Suprapubic skin (tissue), 4 donors: ENCODE data around the gene ABHD18. TPM values are rescaled to one million over a fixed set of nuclear protein-coding genes. Genes with fewer than 3 reads are reported as not detected.
A peak's percentile ranks its signal among the peaks of the same experiment; 100 is the strongest.
"Not testable (repeated sequence)": the region's sequence is repeated elsewhere in the genome, so short reads cannot be mapped to it uniquely, and the experiment has no call there.

Experiments used
- DNase-seq, 2 donors: peaks; one replicate each; pipeline ENCODE4 v3.0.0-alpha.2; 2019; ENCODE audit warnings: low spot score in 2 of 2
- H3K27ac ChIP-seq: fragments of 200-600 bp; sonication (generic); one replicate; pipeline ENCODE4 v1.5.1; 2019
- H3K27me3 ChIP-seq: fragments of 200-600 bp; sonication (generic); one replicate; pipeline ENCODE4 v1.5.1; 2019
- H3K36me3 ChIP-seq: fragments of 200-600 bp; sonication (generic); one replicate; pipeline ENCODE4 v1.5.1; 2019
- H3K4me1 ChIP-seq: fragments of 200-600 bp; sonication (generic); one replicate; pipeline ENCODE4 v1.5.1; 2019
- H3K4me3 ChIP-seq: fragments of 200-600 bp; sonication (generic); one replicate; pipeline ENCODE4 v1.5.1; 2019; ENCODE audit warnings: mild to moderate bottlenecking
- H3K9me3 ChIP-seq: fragments of 200-600 bp; sonication (generic); one replicate; pipeline ENCODE4 v1.5.1; 2019
- CTCF ChIP-seq, 2 donors: fragments of 200-600 bp in 1 of 2; fragments of 450-650 bp in 1 of 2; sonication (generic) in 1 of 2; IDR thresholded peaks; one replicate each; pipeline ENCODE4 v1.5.1; 2016 to 2019; ENCODE audit warnings: antibody characterized with exemption in 2 of 2, mild to moderate bottlenecking in 1 of 2, moderate library complexity in 1 of 2
- EP300 ChIP-seq: sonication (generic); formaldehyde crosslinking; IDR thresholded peaks from one replicate; pipeline ENCODE4 v1.6.1; 2017; ENCODE audit warnings: antibody characterized with exemption
- POLR2A ChIP-seq, 2 donors: fragments of 450-650 bp; IDR thresholded peaks; one replicate each; pipeline ENCODE4 v1.6.1; 2017; ENCODE audit warnings: antibody characterized with exemption in 2 of 2, mild to moderate bottlenecking in 2 of 2, moderate library complexity in 2 of 2
- POLR2AphosphoS5 ChIP-seq, 3 donors: sonication (generic); formaldehyde crosslinking; IDR thresholded peaks; one replicate each; pipeline ENCODE4 v1.6.1; 2017; ENCODE audit warnings: antibody characterized with exemption in 3 of 3
- WGBS: methylation state at CpG from one replicate; pipeline ENCODE4 v1.1.5; 2018; 5-methylcytosine and 5-hydroxymethylcytosine counted together
- total RNA-seq, 4 donors: library from RNA; depleted of rRNA; stranded (reverse); fragments of >200 nt; gene quantifications; one replicate each; pipeline ENCODE4 v1.1.0, GENCODE V29; 2016

The ABHD18 gene
- total RNA-seq, 4 donors from 2014 or later = 5.5 to 17.8 (median 10.3) TPM

DNA sequence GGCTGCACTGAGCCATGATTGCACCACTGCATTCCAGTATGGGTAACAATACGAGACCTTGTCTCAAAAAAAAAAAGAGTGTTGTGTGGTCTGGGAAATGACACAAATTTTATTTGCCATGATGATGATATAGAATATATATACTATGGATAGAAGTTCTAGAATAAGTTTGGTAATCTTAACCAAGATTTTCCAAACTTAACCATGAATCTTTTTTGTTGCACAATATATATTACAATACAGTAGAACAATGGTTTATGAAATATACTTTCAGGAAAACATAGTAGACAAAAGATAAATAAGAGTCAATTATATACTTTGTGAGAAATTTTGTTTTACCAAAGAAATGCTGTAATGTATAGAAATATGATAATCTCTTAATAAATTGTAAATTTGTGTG, 35.0 kb upstream of the ABHD18 start:
- Histone ChIP-seq H3K27me3 (no peaks in the 10 kb centered on the region), H3K4me3 (no peak overlapping the region), H3K36me3 (peaks cover 31% of the 10 kb centered on the region), H3K27ac (no peak overlapping the region), H3K4me1 (no peaks in the 10 kb centered on the region), H3K9me3 (no peaks in the 10 kb centered on the region)
- TF ChIP-seq CTCF (IDR thresholded peaks at IDR 0.05) (no peak), POLR2A (IDR thresholded peaks at IDR 0.05) (no peak), EP300 (no peak), POLR2AphosphoS5 (IDR thresholded peaks at IDR 0.05) (no peak)
- no peak for DNase-seq
- WGBS = 100% methylated on average over 1 of the region's 1 CpG

- 96% methylated on average over 6 of the region's 6 CpGs for WGBS
- not testable (repeated sequence) for H3K4me1 ChIP-seq, DNase-seq, H3K9me3 ChIP-seq, H3K4me3 ChIP-seq, H3K27me3 ChIP-seq, H3K27ac ChIP-seq
- peaks cover 26% of the 10 kb centered on the region for H3K36me3 ChIP-seq
Observed at GRCh38 chr4:127931836-127932235, 33.4 kb upstream of the ABHD18 start.

DNA sequence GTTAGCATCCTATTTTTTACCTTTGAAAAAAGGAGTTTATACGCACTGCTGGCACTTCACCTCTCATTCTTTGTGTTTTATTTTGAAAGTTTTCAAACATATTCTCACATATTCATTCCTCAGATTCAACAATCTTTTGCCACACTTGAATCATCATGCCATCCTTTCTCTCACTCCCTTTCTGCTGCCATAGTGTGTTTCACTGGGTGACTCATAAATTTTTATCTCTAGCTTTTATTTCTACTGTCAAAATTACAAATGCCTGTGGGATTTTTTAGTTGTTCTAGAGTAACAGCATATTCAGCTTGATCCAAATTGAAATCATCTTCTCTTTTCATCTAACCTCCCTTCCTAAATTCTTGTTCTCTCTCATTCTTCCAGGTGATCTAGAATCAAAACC, 28.2 kb upstream of the ABHD18 start:
- TF ChIP-seq POLR2A (IDR thresholded peaks at IDR 0.05) (no peak), CTCF (IDR thresholded peaks at IDR 0.05) (no peak), EP300 (no peak), POLR2AphosphoS5 (IDR thresholded peaks at IDR 0.05) (no peak)

GRCh38 chr4:127957105-127957504, 8.1 kb upstream of the ABHD18 start:
- no peak for DNase-seq
- Histone ChIP-seq H3K36me3 (peaks cover 22% of the 10 kb centered on the region), H3K9me3 (no peaks in the 10 kb centered on the region), H3K27me3 (no peaks in the 10 kb centered on the region), H3K4me1 (no peaks in the 10 kb centered on the region), H3K4me3 (no peak overlapping the region), H3K27ac (no peak overlapping the region)
- TF ChIP-seq EP300 (no peak), POLR2A (IDR thresholded peaks at IDR 0.05) (no peak), POLR2AphosphoS5 (IDR thresholded peaks at IDR 0.05) (no peak), CTCF (IDR thresholded peaks at IDR 0.05) (no peak)
- 95% methylated on average over 2 of the region's 2 CpGs for WGBS

More for the DNA sequence above, 28.2 kb upstream of the ABHD18 start:
- H3K9me3 ChIP-seq = no peaks in the 10 kb centered on the region
- no peak overlapping the region for H3K27ac ChIP-seq
- H3K36me3 ChIP-seq = peaks cover 6% of the 10 kb centered on the region
- H3K27me3 ChIP-seq = no peaks in the 10 kb centered on the region
- H3K4me3 ChIP-seq = no peak overlapping the region
- 97% methylated on average over 1 of the region's 1 CpG for WGBS
- DNase-seq = no peak
- H3K4me1 ChIP-seq = no peaks in the 10 kb centered on the region

- H3K27me3 ChIP-seq = no peaks in the 10 kb centered on the region
- 71% methylated on average over 1 of the region's 1 CpG for WGBS
Observed at GRCh38 chr4:127959794-127960193, 5.4 kb upstream of the ABHD18 start.

DNA sequence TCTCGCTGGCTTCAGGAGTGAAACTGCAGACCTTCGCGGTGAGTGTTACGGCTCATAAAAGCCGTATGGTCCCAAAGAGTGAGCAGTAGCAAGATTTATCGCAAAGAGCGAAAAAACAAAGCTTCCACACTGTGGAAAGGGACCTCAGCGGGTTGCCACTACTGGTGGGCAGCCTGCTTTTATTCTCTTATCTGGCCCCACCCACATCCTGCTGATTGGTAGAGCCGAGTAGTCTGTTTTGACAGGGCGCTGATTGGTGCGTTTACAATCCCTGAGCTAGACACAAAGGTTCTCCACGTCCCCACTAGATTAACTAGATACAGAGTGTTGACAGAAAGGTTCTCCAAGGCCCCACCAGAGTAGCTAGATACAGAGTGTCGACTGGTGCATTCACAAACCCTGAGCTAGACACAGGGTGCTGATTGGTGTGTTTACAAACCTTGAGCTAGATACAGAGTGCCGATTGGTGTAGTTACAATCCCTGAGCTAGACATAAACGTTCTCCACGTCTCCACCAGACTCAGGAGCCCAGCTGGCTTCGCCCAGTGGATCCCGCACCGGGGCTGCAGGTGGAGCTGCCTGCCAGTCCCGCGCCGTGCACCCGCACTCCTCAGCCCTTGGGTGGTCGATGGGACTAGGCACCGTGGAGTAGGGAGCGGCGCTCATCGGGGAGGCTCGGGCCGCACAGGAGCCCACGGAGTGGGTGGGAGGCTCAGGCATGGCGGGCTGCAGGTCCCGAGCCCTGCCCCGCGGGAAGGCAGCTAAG, 1.4 kb upstream of the ABHD18 start:
- WGBS = 68% methylated on average over 25 of the region's 35 CpGs
- Histone ChIP-seq H3K4me3 (peak overlapping the region; percentile 98), H3K27ac (peak overlapping the region; percentile 97), H3K4me1 (peaks cover 26% of the 10 kb centered on the region)
- H3K9me3 ChIP-seq, H3K36me3 ChIP-seq, DNase-seq, H3K27me3 ChIP-seq: not testable (repeated sequence)

More at GRCh38 chr4:127959794-127960193, 5.4 kb upstream of the ABHD18 start:
- peaks cover 13% of the 10 kb centered on the region for H3K4me1 ChIP-seq
- peaks cover 13% of the 10 kb centered on the region for H3K36me3 ChIP-seq
- no peak for DNase-seq
- TF ChIP-seq POLR2AphosphoS5 (IDR thresholded peaks at IDR 0.05) (no peak), EP300 (no peak), POLR2A (IDR thresholded peaks at IDR 0.05) (no peak), CTCF (IDR thresholded peaks at IDR 0.05) (no peak)
- no peak overlapping the region for H3K4me3 ChIP-seq
- no peak overlapping the region for H3K27ac ChIP-seq
- no peaks in the 10 kb centered on the region for H3K9me3 ChIP-seq

DNA sequence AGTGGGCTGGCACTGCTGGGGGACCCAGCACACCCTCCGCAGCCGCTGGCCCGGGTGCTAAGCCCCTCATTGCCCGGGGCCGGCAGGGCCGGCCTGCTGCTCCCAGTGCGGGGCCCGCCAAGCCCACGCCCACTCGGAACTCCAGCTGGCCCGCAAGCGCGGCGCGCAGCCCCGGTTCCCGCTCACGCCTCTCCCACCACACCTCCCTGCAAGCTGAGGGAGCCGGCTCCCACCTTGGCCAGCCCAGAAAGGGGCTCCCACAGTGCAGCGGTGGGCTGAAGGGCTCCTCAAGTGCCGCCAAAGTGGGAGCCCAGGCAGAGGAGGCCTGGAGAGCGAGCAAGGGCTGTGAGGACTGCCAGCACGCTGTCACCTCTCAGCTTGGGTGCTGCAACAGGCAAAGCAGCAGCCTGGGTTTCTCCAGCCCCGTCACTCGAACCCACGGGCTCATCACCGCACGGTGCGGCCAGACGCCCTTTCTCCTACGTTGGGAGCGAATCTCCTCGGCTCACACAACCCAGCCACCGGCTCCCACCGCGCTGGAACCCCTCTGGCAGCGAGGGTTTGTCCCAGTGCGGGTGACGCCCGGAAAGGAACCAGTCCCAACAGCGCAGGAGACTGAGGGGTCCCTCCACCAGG, 662 bp upstream of the ABHD18 start:
- WGBS = 0% methylated on average over 18 of the region's 41 CpGs
- H3K4me3 ChIP-seq = peak overlapping the region; percentile 98
- H3K27ac ChIP-seq = peak overlapping the region; percentile 97
- not testable (repeated sequence) for H3K27me3 ChIP-seq, H3K9me3 ChIP-seq, DNase-seq, H3K36me3 ChIP-seq
- peaks cover 26% of the 10 kb centered on the region for H3K4me1 ChIP-seq
